Daoy (cell line): Measurements from ENCODE around the gene SLC25A34. TPM values are rescaled to one million over a fixed set of nuclear protein-coding genes. Genes with fewer than 3 reads are reported as not detected.
A peak's percentile ranks its signal among the peaks of the same experiment; 100 is the strongest.

Experiments used
- DNase-seq: peaks from one replicate; pipeline ENCODE4 v3.0.0-alpha.2; 2015; ENCODE audit warnings: low read depth
- total RNA-seq: library from RNA; depleted of rRNA; stranded (reverse); fragments of >200 nt; shearing (Covaris generic); gene quantifications from 2 replicates; pipeline ENCODE4 v1.2.3, GENCODE V29; 2014

The SLC25A34 gene
- total RNA-seq, 1 experiment from 2014 or later = 0.40 TPM

GRCh38 chr1:15753776-15754175 lies 17.7 kb downstream of the SLC25A34 start:
- DNase-seq = no peak

- DNase-seq = no peak
Observed at GRCh38 chr1:15755021-15755645, 19.1 kb downstream of the SLC25A34 start.

GRCh38 chr1:15755646-15756040 lies 19.6 kb downstream of the SLC25A34 start:
- DNase-seq = no peak

GRCh38 chr1:15756143-15757015 lies 20.3 kb downstream of the SLC25A34 start:
- DNase-seq = no peak

- DNase-seq = no peak
Observed at GRCh38 chr1:15757016-15757543, 21.0 kb downstream of the SLC25A34 start.

- DNase-seq = no peak
Observed at GRCh38 chr1:15757575-15758342, 21.7 kb downstream of the SLC25A34 start.

GRCh38 chr1:15758343-15758931 lies 22.4 kb downstream of the SLC25A34 start, which contains the start of gene FBLIM1:
FBLIM1 (plus strand) TSS chr1:15758795; CDS start chr1:15764984, 6,189 bp downstream.
- DNase-seq = peak; percentile 47

GRCh38 chr1:15758953-15759661 lies 23.0 kb downstream of the SLC25A34 start:
- peak; percentile 42 for DNase-seq

GRCh38 chr1:15760520-15761211 lies 24.6 kb downstream of the SLC25A34 start:
- peak; percentile 92 for DNase-seq

- DNase-seq = no peak
Observed at GRCh38 chr1:15761366-15762128, 25.5 kb downstream of the SLC25A34 start.

- DNase-seq = no peak
Observed at GRCh38 chr1:15762546-15762945, 26.5 kb downstream of the SLC25A34 start.

- no peak for DNase-seq
Observed at GRCh38 chr1:15764269-15764764, 28.3 kb downstream of the SLC25A34 start.

GRCh38 chr1:15764890-15765289 lies 28.8 kb downstream of the SLC25A34 start:
- no peak for DNase-seq

GRCh38 chr1:15765495-15766194 lies 29.6 kb downstream of the SLC25A34 start:
- peak; percentile 92 for DNase-seq

GRCh38 chr1:15767941-15768340 lies 31.9 kb downstream of the SLC25A34 start:
- no peak for DNase-seq

GRCh38 chr1:15768388-15768787 lies 32.3 kb downstream of the SLC25A34 start:
- DNase-seq = no peak

- no peak for DNase-seq
Observed at GRCh38 chr1:15770313-15770962, 34.4 kb downstream of the SLC25A34 start.

GRCh38 chr1:15771836-15772515 lies 35.9 kb downstream of the SLC25A34 start:
- DNase-seq = no peak
